HCT116 (cell line): ENCODE measurements around the gene KCNK15.

Source experiments
- CBX3 ChIP-seq: IDR thresholded peaks from 2 replicates; pipeline ENCODE4 v1.6.1; 2012; ENCODE audit warnings: low read depth
- JUND ChIP-seq: IDR thresholded peaks from 2 replicates; pipeline ENCODE4 v1.6.1; 2012

DNA sequence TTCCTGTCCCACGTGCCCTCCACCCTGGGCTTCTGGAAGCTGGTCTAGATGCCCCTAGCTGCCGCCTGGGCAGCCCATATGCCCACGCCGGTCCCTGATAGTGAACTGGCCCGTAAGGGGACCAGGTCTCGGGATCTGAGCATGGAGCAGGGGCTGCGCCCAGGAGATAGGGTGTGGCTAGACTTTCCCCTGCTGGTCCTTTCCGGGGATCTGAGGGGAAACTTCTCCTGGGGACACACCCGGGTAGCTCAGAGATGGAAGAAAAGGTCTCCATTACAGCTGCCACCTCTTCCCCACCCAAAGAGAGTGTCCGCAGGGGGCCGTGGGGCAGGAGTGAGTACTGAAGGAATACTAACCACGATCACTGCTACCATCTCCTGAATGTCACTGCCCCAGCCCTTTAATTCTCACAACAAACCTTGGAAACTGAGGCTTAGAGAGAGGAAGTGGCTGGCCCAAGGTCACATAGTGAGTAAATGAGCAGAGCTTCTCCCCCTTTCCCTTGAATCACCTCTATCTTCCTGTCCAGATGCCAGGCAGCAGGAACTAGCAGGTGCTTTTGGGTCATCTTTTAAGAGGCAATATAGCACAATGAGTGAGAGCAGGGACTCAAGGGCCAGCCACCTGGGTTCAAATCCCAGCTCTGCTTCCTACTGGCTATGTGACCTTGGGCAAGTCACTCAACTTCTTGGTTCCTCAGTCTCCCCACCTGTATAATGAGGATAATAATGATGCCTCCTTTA is 42.3 kb upstream of the KCNK15 start:
- no peak for TF ChIP-seq JUND
- TF ChIP-seq CBX3 = no peak
